HepG2 (cell line): ENCODE data around the gene DIAPH1. TPM values are rescaled to one million over a fixed set of nuclear protein-coding genes. Genes with fewer than 3 reads are reported as not detected.

Experiments
- ATAC-seq: fragments of 200-7000 bp; cut with Tn5 transposase; 3 replicates; pipeline ENCODE4 v1.9.1; 2020; ENCODE audit warnings: mild to moderate bottlenecking, moderate library complexity
- BruUV-seq: library from RNA; stranded (reverse); fragments of 400-500 nt; replicated peaks from 2 replicates; lab custom pipeline; 2021; lab: Mats Ljungman, UMichigan
- CTCF ChIA-PET: fragments of 300-600 bp; formaldehyde crosslinking; extraction: SDS; loops from one replicate; lab custom pipeline; 2021; ENCODE audit warnings: low total read pairs, inconsistent platforms, low intra/inter-chr PET ratio; lab: Yijun Ruan, JAX
- POLR2A ChIA-PET: fragments of 350-600 bp; sonication (Branson Sonifier 250); formaldehyde crosslinking; loops from one replicate; lab custom pipeline; 2020; ENCODE audit warnings: antibody characterized with exemption, inconsistent platforms; lab: Yijun Ruan, JAX
- DNase-seq: peaks from one replicate; pipeline ENCODE4 v3.0.0-alpha.2; 2015; ENCODE audit warnings: low spot score
- FAIRE-seq: peaks from 3 replicates; lab custom pipeline; 2011; peaks lifted over from hg19 to GRCh38; lab: Jason Lieb, UNC
- H2AFZ ChIP-seq: one replicate; pipeline ENCODE4 v1.6.1; 2011; ENCODE audit warnings: low read length, inconsistent platforms
- H3K27ac ChIP-seq: fragments of 300-600 bp; 3 replicates; pipeline ENCODE4 v1.8.0; 2011; ENCODE audit warnings: mixed run types, mild to moderate bottlenecking, mixed read lengths, low read length, inconsistent platforms; ENCODE audit not compliant: insufficient read depth; ENCODE audit errors: extremely low read length
- H3K27me3 ChIP-seq, 2 experiments: fragments of 200-600 bp in 1 of 2; 2 replicates in 1 of 2; 3 replicates in 1 of 2; pipeline versions ENCODE4 v1.6.0 to v1.8.0; 2011; ENCODE audit warnings: low read length in 2 of 2, mild to moderate bottlenecking in 2 of 2, moderate library complexity in 2 of 2, inconsistent platforms in 1 of 2; ENCODE audit not compliant: insufficient read depth in 2 of 2, control insufficient read depth in 1 of 2
- H3K36me3 ChIP-seq, 2 experiments: fragments of 200-600 bp in 1 of 2; replicated peaks in 1 of 2; 2 replicates in 1 of 2; 3 replicates in 1 of 2; pipeline versions ENCODE4 v1.5.1 to v1.8.0; 2011; ENCODE audit warnings: low read length in 2 of 2, inconsistent platforms in 1 of 2; ENCODE audit not compliant: insufficient read depth in 2 of 2, control insufficient read depth in 1 of 2
- H3K4me1 ChIP-seq: 2 replicates; pipeline ENCODE4 v1.5.1; 2012; ENCODE audit warnings: low read length, inconsistent platforms; ENCODE audit not compliant: insufficient read depth
- H3K4me2 ChIP-seq: 2 replicates; pipeline ENCODE4 v1.6.0; 2011; ENCODE audit warnings: low read depth, low read length, inconsistent platforms
- H3K4me3 ChIP-seq, 3 experiments: fragments of 200-600 bp in 1 of 3; sonication (generic), shearing (Covaris generic) in 1 of 3; replicated peaks in 1 of 3; 2 replicates each; pipeline ENCODE4 v1.5.1; 2011 to 2016; ENCODE audit warnings: low read length in 3 of 3, inconsistent platforms in 2 of 3, low read depth in 2 of 3, mild to moderate bottlenecking in 2 of 3, control low read depth in 1 of 3, mixed read lengths in 1 of 3; ENCODE audit not compliant: insufficient read depth in 1 of 3
- H3K79me2 ChIP-seq: one replicate; pipeline ENCODE4 v1.6.1; 2011; ENCODE audit warnings: low read length, inconsistent platforms; ENCODE audit not compliant: insufficient read depth
- H3K9ac ChIP-seq: 2 replicates; pipeline ENCODE4 v1.6.0; 2011; ENCODE audit warnings: mild to moderate bottlenecking, low read depth, low read length, inconsistent platforms; ENCODE audit not compliant: insufficient read depth
- H3K9me3 ChIP-seq: 2 replicates; pipeline ENCODE4 v1.5.1; 2012; ENCODE audit warnings: mild to moderate bottlenecking, low read length
- H4K20me1 ChIP-seq: 2 replicates; pipeline ENCODE4 v1.6.0; 2011; ENCODE audit warnings: inconsistent platforms, mild to moderate bottlenecking, low read length, moderate library complexity; ENCODE audit not compliant: insufficient read depth
- CEBPB ChIP-seq: IDR thresholded peaks from 2 replicates; pipeline ENCODE4 v1.6.1; 2011; ENCODE audit warnings: low read depth, low read length, improper control_type of control experiment, borderline replicate concordance
- CEBPG ChIP-seq: IDR thresholded peaks from 2 replicates; pipeline ENCODE4 v1.6.1; 2016
- CENPX ChIP-seq: sonication (generic); formaldehyde crosslinking; IDR thresholded peaks from 2 replicates; pipeline ENCODE4 v1.9.0; 2021; ENCODE audit warnings: mild to moderate bottlenecking, missing genetic modification reagents, moderate library complexity
- FOXA1 ChIP-seq, 2 experiments: fragments of 450-650 bp in 1 of 2; sonication (generic) in 1 of 2; formaldehyde crosslinking in 1 of 2; IDR thresholded peaks; 2 replicates each; pipeline versions ENCODE4 v1.4.0 to v1.6.1; 2016 to 2020; ENCODE audit warnings: missing genetic modification reagents in 1 of 2
- FOXJ3 ChIP-seq: sonication (generic); formaldehyde crosslinking; IDR thresholded peaks from 2 replicates; pipeline ENCODE4 v1.4.0; 2020; ENCODE audit warnings: missing genetic modification reagents, mild to moderate bottlenecking, borderline replicate concordance
- GATAD1 ChIP-seq: IDR thresholded peaks from 2 replicates; pipeline ENCODE4 v1.6.1; 2016; ENCODE audit warnings: missing genetic modification reagents, missing compliant biosample characterization
- HMG20A ChIP-seq: IDR thresholded peaks from 2 replicates; pipeline ENCODE4 v1.6.1; 2016; ENCODE audit warnings: borderline replicate concordance
- HNF4A ChIP-seq: sonication (generic); formaldehyde crosslinking; IDR thresholded peaks from 2 replicates; pipeline ENCODE4 v1.4.0; 2020; ENCODE audit warnings: missing genetic modification reagents
- IRF2 ChIP-seq: IDR thresholded peaks from 2 replicates; pipeline ENCODE4 v1.6.1; 2018; ENCODE audit warnings: missing genetic modification reagents, missing compliant biosample characterization
- ISL2 ChIP-seq: sonication (generic); formaldehyde crosslinking; IDR thresholded peaks from 2 replicates; pipeline ENCODE4 v1.5.0; 2020; ENCODE audit warnings: missing genetic modification reagents
- KAT7 ChIP-seq: IDR thresholded peaks from 2 replicates; pipeline ENCODE4 v1.6.1; 2018; ENCODE audit warnings: borderline replicate concordance, missing compliant biosample characterization
- KDM6A ChIP-seq: IDR thresholded peaks from 2 replicates; pipeline ENCODE4 v1.6.1; 2016; ENCODE audit warnings: low read depth
- PHF21A ChIP-seq: sonication (generic); formaldehyde crosslinking; IDR thresholded peaks from 2 replicates; pipeline ENCODE4 v1.5.0; 2020; ENCODE audit warnings: mild to moderate bottlenecking, missing genetic modification reagents
- PITX1 ChIP-seq: sonication (generic); formaldehyde crosslinking; IDR thresholded peaks from 2 replicates; pipeline ENCODE4 v1.5.1; 2020; ENCODE audit warnings: mild to moderate bottlenecking, missing genetic modification reagents
- RARA ChIP-seq: IDR thresholded peaks from 2 replicates; pipeline ENCODE4 v1.6.1; 2016; ENCODE audit warnings: missing genetic modification reagents, missing compliant biosample characterization
- RCOR2 ChIP-seq: IDR thresholded peaks from 2 replicates; pipeline ENCODE4 v1.6.1; 2016; ENCODE audit warnings: missing biosample characterization, missing genetic modification reagents
- REPIN1 ChIP-seq: sonication (generic); formaldehyde crosslinking; IDR thresholded peaks from 2 replicates; pipeline ENCODE4 v1.8.0; 2022; ENCODE audit warnings: missing genetic modification reagents, low read depth, mild to moderate bottlenecking, borderline replicate concordance
- RFX3 ChIP-seq: IDR thresholded peaks from 2 replicates; pipeline ENCODE4 v1.6.1; 2016; ENCODE audit warnings: missing biosample characterization, missing genetic modification reagents
- SAP130 ChIP-seq: IDR thresholded peaks from 2 replicates; pipeline ENCODE4 v1.6.1; 2016; ENCODE audit warnings: low read depth
- SMAD3 ChIP-seq: sonication (generic); formaldehyde crosslinking; IDR thresholded peaks from 2 replicates; pipeline ENCODE4 v1.4.0; 2020; ENCODE audit warnings: missing genetic modification reagents
- YEATS2 ChIP-seq: sonication (generic); formaldehyde crosslinking; IDR thresholded peaks from 2 replicates; pipeline ENCODE4 v1.4.0; 2020; ENCODE audit warnings: missing genetic modification reagents, borderline replicate concordance
- ZBTB43 ChIP-seq: sonication (generic); formaldehyde crosslinking; conservative IDR thresholded peaks from 2 replicates; pipeline ENCODE4 v1.4.0; 2020; ENCODE audit warnings: missing genetic modification reagents
- ZMYM2 ChIP-seq: sonication (generic); formaldehyde crosslinking; IDR thresholded peaks from 2 replicates; pipeline ENCODE4 v1.8.0; 2022; ENCODE audit warnings: mild to moderate bottlenecking, missing genetic modification reagents
- ZNF850 ChIP-seq: sonication (generic); formaldehyde crosslinking; conservative IDR thresholded peaks from 2 replicates; pipeline ENCODE4 v1.9.0; 2021; ENCODE audit warnings: mild to moderate bottlenecking, missing genetic modification reagents
- WGBS: methylation state at CpG from one replicate; pipeline ENCODE4 v1.1.6; 2017; ENCODE audit warnings: low lambda C conversion rate; 5-methylcytosine and 5-hydroxymethylcytosine counted together
- in situ Hi-C: cut with HindIII; loops from 2 replicates; pipeline ENCODE4 v1.10.0; 2017; ENCODE audit warnings: low pct_unique_long_range_greater_than_20kb; ENCODE audit not compliant: extremely low pct_ligation_motif_present
- intact Hi-C: fragments of 100-400 bp; cut with micrococcal nuclease; formaldehyde crosslinking; loops from one replicate; pipeline ENCODE4 v1.10.0; 2022; ENCODE audit not compliant: unreplicated experiment
- polyA plus RNA-seq, 8 experiments: library from polyadenylated mRNA; depleted of rRNA in 3 of 8; stranded (reverse) in 7 of 8; unstranded in 1 of 8; fragments of >200 nt; fragmentation: Illumina TruSeq in 4 of 8; extraction: Trizol in 4 of 8; gene quantifications; 2 replicates each; pipeline versions ENCODE4 v1.2.1 to v1.2.3, GENCODE V29; 2011 to 2016; ENCODE audit warnings: low read depth in 4 of 8, missing spikeins in 1 of 8, mixed read lengths in 1 of 8; ENCODE audit not compliant: insufficient read depth in 1 of 8
- total RNA-seq, 5 experiments: library from RNA; depleted of rRNA; stranded (reverse); fragments of >200 nt; fragmentation: Illumina TruSeq; extraction: Trizol; gene quantifications; 2 replicates each; pipeline ENCODE4 v1.2.3, GENCODE V29; 2016; ENCODE audit warnings: low read depth in 1 of 5

Gene DIAPH1
- total and polyA plus RNA-seq, 2 of the 13 experiments (the other 11 are each of a cell fraction or from before 2014, with no cell fraction given): 25.1 to 33.9 TPM

GRCh38 chr5:141596867-141597266 is 21.9 kb downstream of the DIAPH1 start (continued):
- no peak for TF ChIP-seq KAT7 (CRISPR knock-in tag)
- no peak for TF ChIP-seq ZBTB43

GRCh38 chr5:141590127-141590526 is 28.7 kb downstream of the DIAPH1 start:
- Histone ChIP-seq H3K27me3 (no peaks in the 10 kb centered on the region), H2AFZ (no peak overlapping the region), H3K27ac (peak overlapping the region; percentile 84), H4K20me1 (no peaks in the 10 kb centered on the region), H3K79me2 (peaks cover 41% of the 10 kb centered on the region), H3K4me1 (peaks cover 43% of the 10 kb centered on the region), H3K4me3 (no peak overlapping the region; a peak in 1 of 6 replicates), H3K9me3 (no peaks in the 10 kb centered on the region), H3K4me2 (peak overlapping the region; percentile 40), H3K36me3 (peaks cover 6 to 43% of the 10 kb centered on the region in 2 experiments), H3K9ac (no peak overlapping the region)
- ChIA-PET POLR2A (interaction anchor here (1.0 to 3.6 kb wide), 3 partner anchors 26 to 46 kb away, joined by 3 to 53 read pairs (median 13); partner anchors contain the start of genes DIAPH1, HDAC3 and RELL2), CTCF (interaction anchor here (4.5 kb wide), 1 partner anchor 30 kb away, joined by 67 read pairs; the partner anchor contains the start of gene DIAPH1)
- ATAC-seq: peak; percentile 81
- WGBS: 15% methylated on average over 2 of the region's 2 CpGs
- intact Hi-C loops: no loop called here
- peak; percentile 83 for DNase-seq
- FAIRE-seq: peak; percentile 85
- no TSS peak for BruUV-seq
- in situ Hi-C loops: loop anchor here (5.0 kb wide), 1 partner anchor 47 kb away; the partner anchor contains the start of genes HDAC3 and RELL2
- TF ChIP-seq RFX3: no peak
- peak; percentile 39; the same call in 1 of the 2 replicates for TF ChIP-seq KDM6A (CRISPR knock-in tag)
- peak; percentile 48 for TF ChIP-seq IRF2 (CRISPR knock-in tag)
- peak; percentile 57 for TF ChIP-seq PITX1 (CRISPR knock-in tag)
- TF ChIP-seq SMAD3: peak; percentile 57; the same call in 1 of the 2 replicates
- TF ChIP-seq GATAD1: 0 out of 2 replicates have a peak, but pooled peaks have one; percentile 17
- TF ChIP-seq RARA: peak; percentile 82
- peak; percentile 69; the same call in 1 of the 2 replicates for TF ChIP-seq ZMYM2 (CRISPR knock-in tag)
- TF ChIP-seq ISL2 (CRISPR knock-in tag): no peak
- no peak for TF ChIP-seq CENPX (CRISPR knock-in tag)
- TF ChIP-seq PHF21A (CRISPR knock-in tag): peak; percentile 68; the same call in 1 of the 2 replicates
- TF ChIP-seq REPIN1 (CRISPR knock-in tag): peak; percentile 44; the same call in 1 of the 2 replicates
- peak; percentile 71 for TF ChIP-seq CEBPB
- peak; percentile 67 for TF ChIP-seq SAP130 (CRISPR knock-in tag)
- 0 out of 2 replicates have a peak, but pooled peaks have one; percentile 39 for TF ChIP-seq ZNF850 (CRISPR knock-in tag)
- TF ChIP-seq HMG20A (CRISPR knock-in tag): peak; percentile 74; the same call in 1 of the 2 replicates
- TF ChIP-seq YEATS2 (CRISPR knock-in tag): peak; percentile 47; the same call in 1 of the 2 replicates
- TF ChIP-seq RCOR2 (CRISPR knock-in tag): peak; percentile 64; the same call in 1 of the 2 replicates
- TF ChIP-seq FOXJ3 (CRISPR knock-in tag): peak; percentile 78; the same call in 1 of the 2 replicates
- TF ChIP-seq CEBPG (CRISPR knock-in tag): peak; percentile 69
- peak; percentile 94 for TF ChIP-seq HNF4A (CRISPR knock-in tag)
- peak; percentile 55; the same call in 1 of the 2 replicates for TF ChIP-seq FOXA1 (IDR thresholded peaks at IDR 0.05)
- peak; percentile 66; the same call in 1 of the 2 replicates for TF ChIP-seq FOXA1 (CRISPR knock-in tag; IDR thresholded peaks at IDR 0.05)
